A673 (cell line): ENCODE measurements around the gene MDN1.
"Not testable (repeated sequence)": the region's sequence is repeated elsewhere in the genome, so short reads cannot be mapped to it uniquely, and the experiment has no call there.

ENCODE experiments used
- CTCF ChIP-seq: fragments of 300-800, 200-600 bp; sonication (generic); conservative IDR thresholded peaks from 2 replicates; pipeline ENCODE4 v1.5.1; 2017; ENCODE audit warnings: low read depth, mild to moderate bottlenecking, antibody characterized with exemption, low read length, moderate library complexity, mixed read lengths
- EZH2 ChIP-seq: fragments of 200-600 bp; sonication (generic); IDR thresholded peaks from 2 replicates; pipeline ENCODE4 v1.6.1; 2017; ENCODE audit warnings: borderline replicate concordance, low read depth, mild to moderate bottlenecking, mixed read lengths, antibody characterized with exemption, low read length; ENCODE audit not compliant: poor library complexity, severe bottlenecking

GRCh38 chr6:89813422-89813821 lies 6.2 kb downstream of the MDN1 start:
- TF ChIP-seq CTCF, EZH2: not testable (repeated sequence)
